Activated T-cell treated with anti-CD3 and anti-CD28 coated beads, Interleukin-2, amount 50 U/mL, for 4 hours (primary cell): Measurements from ENCODE around the gene SNTG2. TPM values are rescaled to one million over a fixed set of nuclear protein-coding genes. Genes with fewer than 3 reads are reported as not detected.
A peak's percentile ranks its signal among the peaks of the same experiment; 100 is the strongest.

Experiments used
- ATAC-seq, 2 donors: fragments of 200-7000 bp; cut with Tn5 transposase; one replicate each; pipeline ENCODE4 v1.10.0; 2021
- DNase-seq: peaks from one replicate; pipeline ENCODE4 v3.0.0-alpha.2; 2020
- H3K27me3 Mint-ChIP-seq: one replicate; pipeline ENCODE4 v1.8.0; 2021; ENCODE audit warnings: low read depth, mixed read lengths
- H3K36me3 Mint-ChIP-seq: one replicate; pipeline ENCODE4 v1.8.0; 2022; ENCODE audit warnings: mixed read lengths; ENCODE audit not compliant: insufficient read depth
- H3K4me1 Mint-ChIP-seq: one replicate; pipeline ENCODE4 v1.8.0; 2021; ENCODE audit warnings: low read depth, mixed read lengths
- H3K4me3 Mint-ChIP-seq: one replicate; pipeline ENCODE4 v1.8.0; 2021; ENCODE audit warnings: mild to moderate bottlenecking, moderate library complexity, mixed read lengths
- H3K9me3 Mint-ChIP-seq: one replicate; pipeline ENCODE4 v1.8.0; 2021; ENCODE audit warnings: mixed read lengths
- total RNA-seq, 3 donors: library from RNA; stranded (reverse); gene quantifications; one replicate each; pipeline ENCODE4 v1.2.1, GENCODE V29; 2021

SNTG2 gene
- total RNA-seq, 3 donors from 2014 or later: 0.22 to 1.0 (median 0.98) TPM

- no peak for ATAC-seq
- Mint-ChIP-seq H3K36me3 (no peaks in the 10 kb centered on the region), H3K4me3 (no peak overlapping the region), H3K27me3 (peaks cover 27% of the 10 kb centered on the region), H3K4me1 (peaks cover 11% of the 10 kb centered on the region), H3K9me3 (no peaks in the 10 kb centered on the region)
- no peak for DNase-seq
Measured at GRCh38 chr2:953975-954686, 3.5 kb downstream of the SNTG2 start.

GRCh38 chr2:954687-955000 is 4.0 kb downstream of the SNTG2 start:
- H3K9me3 Mint-ChIP-seq: no peaks in the 10 kb centered on the region

GRCh38 chr2:955829-956731 is 5.4 kb downstream of the SNTG2 start:
- Mint-ChIP-seq H3K9me3 (no peaks in the 10 kb centered on the region), H3K27me3 (peaks cover 20% of the 10 kb centered on the region), H3K4me3 (no peak overlapping the region), H3K4me1 (peaks cover 5% of the 10 kb centered on the region), H3K36me3 (no peaks in the 10 kb centered on the region)
- no peak for DNase-seq
- no peak for ATAC-seq

More at GRCh38 chr2:954687-955000, 4.0 kb downstream of the SNTG2 start:
- no peaks in the 10 kb centered on the region for H3K36me3 Mint-ChIP-seq
- H3K4me1 Mint-ChIP-seq: peaks cover 7% of the 10 kb centered on the region
- DNase-seq: no peak
- H3K27me3 Mint-ChIP-seq: peaks cover 24% of the 10 kb centered on the region
- H3K4me3 Mint-ChIP-seq: no peak overlapping the region
- ATAC-seq: no peak

- H3K27me3 Mint-ChIP-seq: peaks cover 2% of the 10 kb centered on the region
- no peak overlapping the region for H3K4me3 Mint-ChIP-seq
- H3K4me1 Mint-ChIP-seq: peaks cover 2% of the 10 kb centered on the region
- H3K36me3 Mint-ChIP-seq: no peaks in the 10 kb centered on the region
- ATAC-seq (no peak), DNase-seq (no peak)
- H3K9me3 Mint-ChIP-seq: no peaks in the 10 kb centered on the region
Measured at GRCh38 chr2:959457-959856, 8.8 kb downstream of the SNTG2 start.

GRCh38 chr2:960061-960736 is 9.6 kb downstream of the SNTG2 start:
- H3K27me3 Mint-ChIP-seq: peaks cover 2% of the 10 kb centered on the region
- no peaks in the 10 kb centered on the region for H3K36me3 Mint-ChIP-seq
- H3K4me3 Mint-ChIP-seq: no peak overlapping the region
- DNase-seq (no peak), ATAC-seq (no peak)
- H3K4me1 Mint-ChIP-seq: no peaks in the 10 kb centered on the region
- H3K9me3 Mint-ChIP-seq: no peaks in the 10 kb centered on the region

- no peaks in the 10 kb centered on the region for H3K9me3 Mint-ChIP-seq
- H3K4me1 Mint-ChIP-seq: no peaks in the 10 kb centered on the region
- no peaks in the 10 kb centered on the region for H3K36me3 Mint-ChIP-seq
- no peak overlapping the region for H3K4me3 Mint-ChIP-seq
- ATAC-seq (no peak), DNase-seq (no peak)
- peaks cover 4% of the 10 kb centered on the region for H3K27me3 Mint-ChIP-seq
Measured at GRCh38 chr2:961786-962185, 11.1 kb downstream of the SNTG2 start.

GRCh38 chr2:963876-964275 is 13.2 kb downstream of the SNTG2 start:
- Mint-ChIP-seq H3K36me3 (no peaks in the 10 kb centered on the region), H3K4me3 (no peak overlapping the region), H3K27me3 (peaks cover 7% of the 10 kb centered on the region), H3K9me3 (no peaks in the 10 kb centered on the region), H3K4me1 (no peaks in the 10 kb centered on the region)
- DNase-seq (no peak), ATAC-seq (no peak)

- H3K27me3 Mint-ChIP-seq: peaks cover 5% of the 10 kb centered on the region
- H3K36me3 Mint-ChIP-seq: no peaks in the 10 kb centered on the region
- DNase-seq (no peak), ATAC-seq (no peak)
- H3K4me3 Mint-ChIP-seq: no peak overlapping the region
- no peaks in the 10 kb centered on the region for H3K4me1 Mint-ChIP-seq
- H3K9me3 Mint-ChIP-seq: peaks cover 6% of the 10 kb centered on the region
Measured at GRCh38 chr2:964562-964961, 13.9 kb downstream of the SNTG2 start.

- Mint-ChIP-seq H3K4me3 (no peak overlapping the region), H3K9me3 (peaks cover 11% of the 10 kb centered on the region), H3K4me1 (no peaks in the 10 kb centered on the region), H3K36me3 (no peaks in the 10 kb centered on the region), H3K27me3 (peaks cover 5% of the 10 kb centered on the region)
- no peak for DNase-seq
- ATAC-seq: no peak
Measured at GRCh38 chr2:965640-966147, 15.0 kb downstream of the SNTG2 start.

- peaks cover 25% of the 10 kb centered on the region for H3K9me3 Mint-ChIP-seq
- peak overlapping the region; percentile 27 for H3K4me3 Mint-ChIP-seq
- H3K36me3 Mint-ChIP-seq: peaks cover 3% of the 10 kb centered on the region
- peaks cover 10% of the 10 kb centered on the region for H3K27me3 Mint-ChIP-seq
- DNase-seq (no peak), ATAC-seq (no peak)
- H3K4me1 Mint-ChIP-seq: peaks cover 29% of the 10 kb centered on the region
Measured at GRCh38 chr2:973129-973528, 22.5 kb downstream of the SNTG2 start.

GRCh38 chr2:974054-974453 is 23.4 kb downstream of the SNTG2 start:
- Mint-ChIP-seq H3K9me3 (peaks cover 24% of the 10 kb centered on the region), H3K4me3 (peak overlapping the region; percentile 16), H3K27me3 (peaks cover 10% of the 10 kb centered on the region), H3K4me1 (peaks cover 29% of the 10 kb centered on the region), H3K36me3 (peaks cover 3% of the 10 kb centered on the region)
- ATAC-seq (peak; percentile 82 to 87), DNase-seq (no peak)

GRCh38 chr2:974502-974901 is 23.9 kb downstream of the SNTG2 start:
- Mint-ChIP-seq H3K36me3 (peaks cover 3% of the 10 kb centered on the region), H3K27me3 (peaks cover 11% of the 10 kb centered on the region), H3K4me1 (peaks cover 31% of the 10 kb centered on the region), H3K9me3 (peaks cover 20% of the 10 kb centered on the region), H3K4me3 (peak overlapping the region; percentile 16)
- ATAC-seq (peak in 1 of 2 donors; percentile 43), DNase-seq (no peak)

- DNase-seq (no peak), ATAC-seq (no peak)
- Mint-ChIP-seq H3K4me3 (no peak overlapping the region), H3K27me3 (peaks cover 11% of the 10 kb centered on the region), H3K36me3 (peaks cover 3% of the 10 kb centered on the region), H3K4me1 (peaks cover 31% of the 10 kb centered on the region), H3K9me3 (peaks cover 15% of the 10 kb centered on the region)
Measured at GRCh38 chr2:975095-975494, 24.4 kb downstream of the SNTG2 start.
